Measurements from ENCODE around the gene PEX12. TPM values are rescaled to one million over a fixed set of nuclear protein-coding genes. Genes with fewer than 3 reads are reported as not detected.
"Not testable (repeated sequence)": the region's sequence is repeated elsewhere in the genome, so short reads cannot be mapped to it uniquely, and the experiment has no call there.

PEX12 gene
- 1 to 10 TPM; 4.0 to 4.1 TPM for total RNA-seq

GRCh38 chr17:35578197-35578928 lies at the start of gene PEX12:
PEX12 (minus strand) TSS chr17:35578571; CDS start chr17:35578021, 550 bp downstream.
- Mint-ChIP-seq H3K27ac (peak within 1 kb of the TSS; percentile 96), H3K27me3 (ENCODE audit: low read depth) (peaks cover under 1% of the 10 kb centered on the region), H3K36me3 (ENCODE audit: low read depth) (peaks cover 15% of the 10 kb centered on the region), H3K4me1 (ENCODE audit: low read depth) (peaks cover 28% of the 10 kb centered on the region), H3K9me3 (ENCODE audit: insufficient read depth) (no peaks in the 10 kb centered on the region), H3K4me3 (peak within 1 kb of the TSS; percentile 93)
- ATAC-seq (peak; percentile 96), DNase-seq (peak; percentile 94)
- CTCF ChIA-PET, result interaction anchor here (1.1 to 2.6 kb wide), 13 partner anchors 8 to 459 kb away, joined by 4 to 18 read pairs (median 7); partner anchors contain the start of genes AP2B1, RAD51D and TAF15
- POLR2A ChIA-PET, result interaction anchor here (0.6 to 6.2 kb wide), 20 partner anchors 10 to 365 kb away, joined by 3 to 106 read pairs (median 6); partner anchors contain the start of genes AP2B1, SLFN12L and SLFN5

- POLR2A ChIA-PET, result no interaction called here
Observed at GRCh38 chr17:35627417-35627816, 49.0 kb upstream of the PEX12 start.

GRCh38 chr17:35621768-35622167 lies 43.4 kb upstream of the PEX12 start:
- CTCF ChIA-PET, result interaction anchor here (1.0 to 1.6 kb wide), 3 partner anchors 8 to 143 kb away, joined by 4 to 5 read pairs (median 4); no protein-coding TSS in a partner anchor
- Mint-ChIP-seq H3K36me3 (ENCODE audit: low read depth) (peaks cover 22% of the 10 kb centered on the region), H3K27me3 (ENCODE audit: low read depth) (no peaks in the 10 kb centered on the region), H3K4me3 (no peak overlapping the region), H3K4me1 (ENCODE audit: low read depth) (no peaks in the 10 kb centered on the region), H3K27ac (no peak overlapping the region), H3K9me3 (ENCODE audit: insufficient read depth) (no peaks in the 10 kb centered on the region)
- DNase-seq (no peak), ATAC-seq (no peak)
- POLR2A ChIA-PET, result interaction anchor here (0.8 kb wide), 1 partner anchor 124 kb away, joined by 3 read pairs; no protein-coding TSS in a partner anchor

More at GRCh38 chr17:35627417-35627816, 49.0 kb upstream of the PEX12 start:
- no peak for DNase-seq
- H3K9me3 Mint-ChIP-seq (ENCODE audit: insufficient read depth), result no peaks in the 10 kb centered on the region
- H3K27me3 Mint-ChIP-seq (ENCODE audit: low read depth), result no peaks in the 10 kb centered on the region
- H3K36me3 Mint-ChIP-seq (ENCODE audit: low read depth), result peaks cover 39% of the 10 kb centered on the region
- CTCF ChIA-PET, result interaction anchor here (2.4 kb wide), 1 partner anchor 14 kb away, joined by 10 read pairs; no protein-coding TSS in a partner anchor
- H3K4me1 Mint-ChIP-seq (ENCODE audit: low read depth), result no peaks in the 10 kb centered on the region
- ATAC-seq, result no peak
- H3K4me3 Mint-ChIP-seq, result no peak overlapping the region
- H3K27ac Mint-ChIP-seq, result no peak overlapping the region

- peaks cover 15% of the 10 kb centered on the region for H3K36me3 Mint-ChIP-seq (ENCODE audit: low read depth)
- CTCF ChIA-PET, result interaction anchor here (1.0 kb wide), 1 partner anchor 129 kb away, joined by 3 read pairs; no protein-coding TSS in a partner anchor
- no peaks in the 10 kb centered on the region for H3K9me3 Mint-ChIP-seq (ENCODE audit: insufficient read depth)
- DNase-seq, result no peak
- H3K27me3 Mint-ChIP-seq (ENCODE audit: low read depth), result no peaks in the 10 kb centered on the region
- POLR2A ChIA-PET, result interaction anchor here (0.8 kb wide), 1 partner anchor 15 kb away, joined by 3 read pairs; no protein-coding TSS in a partner anchor
- H3K4me1 Mint-ChIP-seq (ENCODE audit: low read depth), result no peaks in the 10 kb centered on the region
- no peak for ATAC-seq
- H3K4me3 Mint-ChIP-seq, result no peak overlapping the region
- no peak overlapping the region for H3K27ac Mint-ChIP-seq
Observed at GRCh38 chr17:35618628-35619027, 40.3 kb upstream of the PEX12 start.

GRCh38 chr17:35617505-35617904 lies 39.1 kb upstream of the PEX12 start:
- Mint-ChIP-seq H3K4me1 (ENCODE audit: low read depth) (peaks cover 1% of the 10 kb centered on the region), H3K4me3 (no peak overlapping the region), H3K9me3 (ENCODE audit: insufficient read depth) (no peaks in the 10 kb centered on the region), H3K27ac (no peak overlapping the region), H3K27me3 (ENCODE audit: low read depth) (no peaks in the 10 kb centered on the region), H3K36me3 (ENCODE audit: low read depth) (peaks cover 15% of the 10 kb centered on the region)
- POLR2A ChIA-PET, result no interaction called here
- CTCF ChIA-PET, result interaction anchor here (1.0 to 1.2 kb wide), 2 partner anchors 9 to 130 kb away, joined by 3 read pairs; no protein-coding TSS in a partner anchor
- no peak for ATAC-seq
- DNase-seq, result no peak

- DNase-seq, result no peak
- Mint-ChIP-seq H3K27ac (no peak overlapping the region), H3K4me1 (ENCODE audit: low read depth) (peaks cover 1% of the 10 kb centered on the region), H3K27me3 (ENCODE audit: low read depth) (no peaks in the 10 kb centered on the region), H3K4me3 (no peak overlapping the region), H3K36me3 (ENCODE audit: low read depth) (peaks cover 19% of the 10 kb centered on the region), H3K9me3 (ENCODE audit: insufficient read depth) (no peaks in the 10 kb centered on the region)
- ATAC-seq, result no peak
- ChIA-PET CTCF (no interaction called here), POLR2A (no interaction called here)
Observed at GRCh38 chr17:35616536-35616935, 38.2 kb upstream of the PEX12 start.

GRCh38 chr17:35614810-35615209 lies 36.4 kb upstream of the PEX12 start:
- H3K4me3 Mint-ChIP-seq, result no peak overlapping the region
- peaks cover 1% of the 10 kb centered on the region for H3K4me1 Mint-ChIP-seq (ENCODE audit: low read depth)
- ChIA-PET POLR2A (no interaction called here), CTCF (interaction anchor here (0.6 to 4.6 kb wide), 8 partner anchors 12 to 191 kb away, joined by 3 to 104 read pairs (median 10); no protein-coding TSS in a partner anchor)
- ATAC-seq (no peak), DNase-seq (no peak)
- no peak overlapping the region for H3K27ac Mint-ChIP-seq
- H3K36me3 Mint-ChIP-seq (ENCODE audit: low read depth), result peaks cover 26% of the 10 kb centered on the region
- H3K9me3 Mint-ChIP-seq (ENCODE audit: insufficient read depth), result no peaks in the 10 kb centered on the region
- no peaks in the 10 kb centered on the region for H3K27me3 Mint-ChIP-seq (ENCODE audit: low read depth)

GRCh38 chr17:35612924-35613521 lies 34.7 kb upstream of the PEX12 start:
- H3K27ac Mint-ChIP-seq, result no peak overlapping the region
- ChIA-PET POLR2A (interaction anchor here (0.7 to 1.2 kb wide), 4 partner anchors 33 to 196 kb away, joined by 3 to 10 read pairs (median 3); partner anchors contain the start of genes PEX12 and TAF15), CTCF (interaction anchor here (0.6 to 4.6 kb wide), 47 partner anchors 8 to 300 kb away, joined by 3 to 104 read pairs (median 5); partner anchors contain the start of genes C17orf50, MMP28, RASL10B and TAF15)
- no peaks in the 10 kb centered on the region for H3K9me3 Mint-ChIP-seq (ENCODE audit: insufficient read depth)
- ATAC-seq, result no peak
- H3K4me1 Mint-ChIP-seq (ENCODE audit: low read depth), result peaks cover 1% of the 10 kb centered on the region
- no peaks in the 10 kb centered on the region for H3K27me3 Mint-ChIP-seq (ENCODE audit: low read depth)
- no peak overlapping the region for H3K4me3 Mint-ChIP-seq
- peaks cover 29% of the 10 kb centered on the region for H3K36me3 Mint-ChIP-seq (ENCODE audit: low read depth)
- peak; percentile 58 for DNase-seq

GRCh38 chr17:35610746-35611145 lies 32.4 kb upstream of the PEX12 start:
- H3K4me1 Mint-ChIP-seq (ENCODE audit: low read depth); H3K9me3 Mint-ChIP-seq (ENCODE audit: insufficient read depth); H3K4me3 Mint-ChIP-seq; ATAC-seq; DNase-seq; POLR2A ChIA-PET; H3K27me3 Mint-ChIP-seq (ENCODE audit: low read depth); H3K27ac Mint-ChIP-seq: not testable (repeated sequence)
- CTCF ChIA-PET, result interaction anchor here (1.0 to 4.6 kb wide), 4 partner anchors 22 to 298 kb away, joined by 4 to 104 read pairs (median 12); no protein-coding TSS in a partner anchor
- peaks cover 42% of the 10 kb centered on the region for H3K36me3 Mint-ChIP-seq (ENCODE audit: low read depth)

GRCh38 chr17:35609831-35610230 lies 31.5 kb upstream of the PEX12 start:
- Mint-ChIP-seq H3K9me3 (ENCODE audit: insufficient read depth) (no peaks in the 10 kb centered on the region), H3K27me3 (ENCODE audit: low read depth) (no peaks in the 10 kb centered on the region), H3K27ac (no peak overlapping the region), H3K4me3 (no peak overlapping the region), H3K4me1 (ENCODE audit: low read depth) (peaks cover 1% of the 10 kb centered on the region), H3K36me3 (ENCODE audit: low read depth) (peaks cover 45% of the 10 kb centered on the region)
- ChIA-PET CTCF (no interaction called here), POLR2A (no interaction called here)
- ATAC-seq, result no peak
- DNase-seq, result no peak

GRCh38 chr17:35607239-35607847 lies 29.0 kb upstream of the PEX12 start:
- no peak for ATAC-seq
- no peaks in the 10 kb centered on the region for H3K9me3 Mint-ChIP-seq (ENCODE audit: insufficient read depth)
- no peak for DNase-seq
- H3K27me3 Mint-ChIP-seq (ENCODE audit: low read depth), result no peaks in the 10 kb centered on the region
- ChIA-PET CTCF (interaction anchor here (0.5 to 1.8 kb wide), 8 partner anchors 16 to 295 kb away, joined by 3 to 9 read pairs (median 3); no protein-coding TSS in a partner anchor), POLR2A (interaction anchor here (0.6 kb wide), 1 partner anchor 82 kb away, joined by 3 read pairs; no protein-coding TSS in a partner anchor)
- no peak overlapping the region for H3K27ac Mint-ChIP-seq
- no peak overlapping the region for H3K4me3 Mint-ChIP-seq
- no peaks in the 10 kb centered on the region for H3K4me1 Mint-ChIP-seq (ENCODE audit: low read depth)
- peaks cover 51% of the 10 kb centered on the region for H3K36me3 Mint-ChIP-seq (ENCODE audit: low read depth)
